ENCODE results near the gene FBXW12. TPM values are rescaled to one million over a fixed set of nuclear protein-coding genes. Genes with fewer than 3 reads are reported as not detected.

FBXW12 gene
- total RNA-seq, 1 experiment from 2014 or later = 0.74 TPM

DNA sequence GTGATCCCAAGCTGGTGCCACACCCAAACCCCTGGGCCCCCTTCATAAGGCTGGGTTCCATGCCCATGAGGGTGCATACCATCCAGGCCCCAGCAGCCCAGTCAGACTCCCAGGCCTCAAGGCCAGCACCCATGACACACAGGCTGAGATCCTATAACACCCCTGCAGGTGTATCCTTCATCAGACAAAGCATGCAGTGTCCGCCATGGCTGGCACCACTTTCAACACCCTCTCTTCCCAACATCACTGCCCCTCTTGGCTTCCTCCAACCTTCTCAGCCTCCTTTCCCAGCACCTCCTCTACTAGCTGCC lies 64.4 kb downstream of the FBXW12 start:
- Histone ChIP-seq H3K4me2 (ENCODE audit: insufficient read depth, insufficient read length, low read length) (no peak overlapping the region), H3K27ac (ENCODE audit: insufficient read length, low read depth, low read length) (no peak overlapping the region)
- H3K4me3 Mint-ChIP-seq = no peak overlapping the region

More for the DNA sequence above, 64.4 kb downstream of the FBXW12 start:
- H2AFZ ChIP-seq (ENCODE audit: low read length) = no peak overlapping the region
- H3K79me2 ChIP-seq (ENCODE audit: insufficient read depth, low read length) = peaks cover 4% of the 10 kb centered on the region; the same call in 1 of the 2 replicates
- DNase-seq = no peak
- Mint-ChIP-seq H3K27ac (no peak overlapping the region), H3K9me3 (no peaks in the 10 kb centered on the region), H3K27me3 (ENCODE audit: low read depth) (no peaks in the 10 kb centered on the region), H3K4me1 (peaks cover 22 to 28% of the 10 kb centered on the region in 2 experiments), H3K36me3 (ENCODE audit: insufficient read depth in 1 of 3, low read depth in 3 of 3) (peaks cover 22 to 52% (median 35%) of the 10 kb centered on the region in 3 experiments; a peak in 6 of 7 replicates)
- no peak overlapping the region for H3K56ac ChIP-seq (ENCODE audit: insufficient read length, low read depth, low read length)
- no peak overlapping the region for H4K5ac ChIP-seq (ENCODE audit: insufficient read length, low read depth, low read length)
- H3K23me2 ChIP-seq (ENCODE audit: insufficient read length, low read depth, low read length, poor library complexity, severe bottlenecking) = no peaks in the 10 kb centered on the region
- no peaks in the 10 kb centered on the region for H3K9me3 ChIP-seq (ENCODE audit: control insufficient read depth, low read depth, low read length)
- no peak overlapping the region for H2AK5ac ChIP-seq (ENCODE audit: insufficient read length, low read length)
- no peak overlapping the region for H2BK12ac ChIP-seq (ENCODE audit: insufficient read length, low read depth, low read length)
- no peak overlapping the region for H2BK20ac ChIP-seq (ENCODE audit: low read depth, low read length, poor library complexity, severe bottlenecking)
- no peak overlapping the region for H3T11ph ChIP-seq (ENCODE audit: low read length)
- no peak overlapping the region for H3K14ac ChIP-seq (ENCODE audit: insufficient read depth, low read length)
- no peak overlapping the region for H3K23ac ChIP-seq (ENCODE audit: insufficient read length, low read depth, low read length)
- no peak overlapping the region for H3K9ac ChIP-seq (ENCODE audit: extremely low read depth, insufficient read length, low read length)
- H3K18ac ChIP-seq (ENCODE audit: insufficient read length, low read depth, low read length) = no peak overlapping the region
- no peak overlapping the region for H2BK120ac ChIP-seq (ENCODE audit: low read depth, low read length, poor library complexity, severe bottlenecking)
- no peaks in the 10 kb centered on the region for H4K20me1 ChIP-seq (ENCODE audit: control insufficient read depth, insufficient read depth, insufficient read length)
- no peak overlapping the region for H2BK15ac ChIP-seq (ENCODE audit: low read depth, low read length)
- H3K79me1 ChIP-seq (ENCODE audit: insufficient read depth, low read depth, low read length, poor library complexity, severe bottlenecking) = no peaks in the 10 kb centered on the region
- no peak overlapping the region for H3K4ac ChIP-seq (ENCODE audit: low read depth, low read length)
- no peak overlapping the region for H2BK5ac ChIP-seq (ENCODE audit: insufficient read length, low read length)
- TF ChIP-seq CTCF (conservative IDR thresholded peaks at IDR 0.05) = no peak
- WGBS (ENCODE audit: extremely low coverage, insufficient read length, low lambda C conversion rate) = no CpG with 5 or more reads among the region's 1 CpG
- H4K8ac ChIP-seq (replicated peaks; ENCODE audit: insufficient read length, low read depth, low read length) = no peak overlapping the region
- peaks cover 3% of the 10 kb centered on the region; the same call in 1 of the 2 replicates for H3K4me1 ChIP-seq (ENCODE audit: insufficient read depth, low read length)
- no peaks in the 10 kb centered on the region for H3K27me3 ChIP-seq (ENCODE audit: insufficient read depth, low read length)
- no peak overlapping the region for H4K91ac ChIP-seq (ENCODE audit: insufficient read length, low read depth, low read length)
